IMR-90 (cell line): ENCODE measurements around the gene GNA15. TPM values are rescaled to one million over a fixed set of nuclear protein-coding genes. Genes with fewer than 3 reads are reported as not detected.

Source experiments
- ATAC-seq: fragments of 200-7000 bp; cut with Tn5 transposase; 2 replicates; pipeline ENCODE4 v1.9.1; 2020; ENCODE audit warnings: low read depth, mild to moderate bottlenecking, moderate library complexity
- BruUV-seq: library from RNA; stranded (reverse); fragments of 400-500 nt; replicated peaks from 2 replicates; lab custom pipeline; 2021; lab: Mats Ljungman, UMichigan
- CTCF ChIA-PET: fragments of 300-600 bp; formaldehyde crosslinking; extraction: SDS; loops from one replicate; lab custom pipeline; 2021; ENCODE audit warnings: antibody characterized with exemption; lab: Yijun Ruan, JAX
- POLR2A ChIA-PET: fragments of 300-600 bp; sonication (Branson Sonifier 250); formaldehyde crosslinking; loops from one replicate; lab custom pipeline; 2022; ENCODE audit warnings: antibody characterized with exemption; ENCODE audit not compliant: unreplicated experiment; lab: Charles Lee
- DNase-seq: peaks from one replicate; pipeline ENCODE4 v3.0.0; 2013
- H2AFZ ChIP-seq: replicated peaks from 2 replicates; pipeline ENCODE3; 2013; ENCODE audit warnings: low read length, mild to moderate bottlenecking; ENCODE audit not compliant: poor library complexity
- H2AK5ac ChIP-seq: 2 replicates; pipeline ENCODE4 v1.6.1; 2013; ENCODE audit warnings: low read depth, low read length, inconsistent platforms
- H2AK9ac ChIP-seq: replicated peaks from 2 replicates; pipeline ENCODE3; 2013; ENCODE audit warnings: mild to moderate bottlenecking, low read depth, low read length, moderate library complexity; ENCODE audit not compliant: poor library complexity
- H2BK120ac ChIP-seq: 2 replicates; pipeline ENCODE4 v1.6.1; 2013; ENCODE audit warnings: low read depth, low read length, inconsistent platforms
- H2BK15ac ChIP-seq: 3 replicates; pipeline ENCODE4 v1.6.1; 2013; ENCODE audit warnings: low read depth, low read length, inconsistent platforms
- H2BK20ac ChIP-seq: 2 replicates; pipeline ENCODE4 v1.6.1; 2013; ENCODE audit warnings: low read depth, mild to moderate bottlenecking, inconsistent platforms, low read length, moderate library complexity
- H2BK5ac ChIP-seq: 2 replicates; pipeline ENCODE4 v1.6.1; 2013; ENCODE audit warnings: mild to moderate bottlenecking, low read depth, low read length, inconsistent platforms; ENCODE audit not compliant: poor library complexity, severe bottlenecking
- H3K14ac ChIP-seq: replicated peaks from 2 replicates; pipeline ENCODE4 v1.6.1; 2013; ENCODE audit warnings: low read depth, low read length, inconsistent platforms
- H3K18ac ChIP-seq: 2 replicates; pipeline ENCODE4 v1.6.1; 2013; ENCODE audit warnings: low read depth, low read length, control low read depth
- H3K23ac ChIP-seq: 2 replicates; pipeline ENCODE4 v1.6.1; 2013; ENCODE audit warnings: low read depth, low read length, inconsistent platforms
- H3K27ac ChIP-seq: 2 replicates; pipeline ENCODE4 v1.5.1; 2013; ENCODE audit warnings: mild to moderate bottlenecking, control low read depth, low read length; ENCODE audit not compliant: insufficient read depth
- H3K27me3 ChIP-seq: 2 replicates; pipeline ENCODE4 v1.6.1; 2013; ENCODE audit warnings: low read length; ENCODE audit not compliant: control insufficient read depth, insufficient read depth
- H3K36me3 ChIP-seq: 2 replicates; pipeline ENCODE4 v1.6.1; 2013; ENCODE audit warnings: low read length, mixed read lengths; ENCODE audit not compliant: control insufficient read depth, insufficient read depth
- H3K4ac ChIP-seq: 2 replicates; pipeline ENCODE4 v1.6.1; 2013; ENCODE audit warnings: low read depth, low read length, inconsistent platforms
- H3K4me1 ChIP-seq: 2 replicates; pipeline ENCODE4 v1.6.1; 2013; ENCODE audit warnings: low read length, mixed read lengths; ENCODE audit not compliant: control insufficient read depth, insufficient read depth
- H3K4me2 ChIP-seq: 2 replicates; pipeline ENCODE4 v1.6.1; 2013; ENCODE audit warnings: low read depth, mild to moderate bottlenecking, control low read depth, low read length, moderate library complexity
- H3K4me3 ChIP-seq: 2 replicates; pipeline ENCODE4 v1.5.1; 2013; ENCODE audit warnings: low read depth, mild to moderate bottlenecking, control low read depth, low read length, moderate library complexity; ENCODE audit not compliant: insufficient read depth
- H3K56ac ChIP-seq: 2 replicates; pipeline ENCODE4 v1.6.1; 2013; ENCODE audit warnings: low read length, inconsistent platforms; ENCODE audit not compliant: insufficient read depth; ENCODE audit errors: extremely low read depth
- H3K79me1 ChIP-seq, 2 experiments: 2 replicates each; pipeline ENCODE4 v1.6.1; 2013; ENCODE audit warnings: low read length in 2 of 2, inconsistent platforms in 1 of 2, low read depth in 1 of 2
- H3K9ac ChIP-seq: 2 replicates; pipeline ENCODE4 v1.6.1; 2013; ENCODE audit warnings: low read depth, low read length, control low read depth
- H3K9me1 ChIP-seq: 2 replicates; pipeline ENCODE4 v1.6.1; 2013; ENCODE audit warnings: low read length, inconsistent platforms; ENCODE audit not compliant: insufficient read depth
- H3K9me3 ChIP-seq: 2 replicates; pipeline ENCODE4 v1.6.1; 2013; ENCODE audit warnings: low read length; ENCODE audit not compliant: control insufficient read depth, insufficient read depth
- H4K20me1 ChIP-seq: 2 replicates; pipeline ENCODE4 v1.6.1; 2013; ENCODE audit warnings: low read length, inconsistent platforms; ENCODE audit not compliant: insufficient read depth
- H4K5ac ChIP-seq: 2 replicates; pipeline ENCODE4 v1.6.1; 2013; ENCODE audit warnings: mild to moderate bottlenecking, low read depth, low read length, control low read depth
- H4K8ac ChIP-seq, 2 experiments: 2 replicates each; pipeline ENCODE4 v1.6.1; 2013; ENCODE audit warnings: low read depth in 2 of 2, low read length in 2 of 2, control low read depth in 1 of 2, inconsistent platforms in 1 of 2
- H4K91ac ChIP-seq: 2 replicates; pipeline ENCODE4 v1.6.1; 2013; ENCODE audit warnings: low read depth, low read length, inconsistent platforms; ENCODE audit not compliant: insufficient read depth
- BHLHE40 ChIP-seq: fragments of 150-350 bp; IDR thresholded peaks from 2 replicates; pipeline ENCODE4 v1.6.1; 2016; ENCODE audit warnings: mild to moderate bottlenecking, low read depth, low read length
- CEBPB ChIP-seq: IDR thresholded peaks from 2 replicates; pipeline ENCODE4 v1.6.1; 2012; ENCODE audit warnings: low read depth, low read length, improper control_type of control experiment
- CHD1 ChIP-seq: IDR thresholded peaks from 2 replicates; pipeline ENCODE4 v1.6.1; 2012; ENCODE audit warnings: low read depth, low read length, improper control_type of control experiment
- CTCF ChIP-seq: conservative IDR thresholded peaks from 2 replicates; pipeline ENCODE4 v1.5.1; 2012; ENCODE audit warnings: mild to moderate bottlenecking, low read depth, low read length, improper control_type of control experiment
- FOS ChIP-seq: fragments of 150-350 bp; IDR thresholded peaks from 2 replicates; pipeline ENCODE4 v1.6.1; 2016; ENCODE audit warnings: low read depth, low read length
- MAFK ChIP-seq: IDR thresholded peaks from 2 replicates; pipeline ENCODE4 v1.6.1; 2012; ENCODE audit warnings: low read depth, low read length, improper control_type of control experiment
- MAZ ChIP-seq: IDR thresholded peaks from 2 replicates; pipeline ENCODE4 v1.6.1; 2012; ENCODE audit warnings: low read depth, mild to moderate bottlenecking, low read length, improper control_type of control experiment, moderate library complexity, borderline replicate concordance
- MXI1 ChIP-seq: IDR thresholded peaks from 2 replicates; pipeline ENCODE4 v1.6.1; 2012; ENCODE audit warnings: low read depth, mild to moderate bottlenecking, low read length, moderate library complexity, borderline replicate concordance
- NFE2L2 ChIP-seq: fragments of 150-350 bp; IDR thresholded peaks from 2 replicates; pipeline ENCODE4 v1.6.1; 2016; ENCODE audit warnings: low read depth, mild to moderate bottlenecking, low read length
- POLR2A ChIP-seq: IDR thresholded peaks from 2 replicates; pipeline ENCODE4 v1.6.1; 2012; ENCODE audit warnings: mild to moderate bottlenecking, low read depth, low read length
- RAD21 ChIP-seq: IDR thresholded peaks from 2 replicates; pipeline ENCODE4 v1.6.1; 2012; ENCODE audit warnings: low read length, improper control_type of control experiment
- RCOR1 ChIP-seq: IDR thresholded peaks from 2 replicates; pipeline ENCODE4 v1.6.1; 2012; ENCODE audit warnings: mild to moderate bottlenecking, low read length, improper control_type of control experiment; ENCODE audit not compliant: insufficient replicate concordance
- RFX5 ChIP-seq: IDR thresholded peaks from 2 replicates; pipeline ENCODE4 v1.8.0; 2012; ENCODE audit warnings: low read depth, mild to moderate bottlenecking, low read length, moderate library complexity
- SMC3 ChIP-seq: fragments of 150-350 bp; IDR thresholded peaks from 2 replicates; pipeline ENCODE4 v1.6.1; 2016; ENCODE audit warnings: low read depth, mild to moderate bottlenecking, antibody characterized with exemption, low read length, moderate library complexity
- USF2 ChIP-seq: fragments of 150-350 bp; IDR thresholded peaks from 2 replicates; pipeline ENCODE4 v1.6.1; 2017; ENCODE audit warnings: mild to moderate bottlenecking, antibody characterized with exemption, low read length, low read depth
- WGBS, 2 experiments: methylation state at CpG; one replicate each; pipeline versions ENCODE4 v1.1.5 to v1.1.7; 2013; ENCODE audit warnings: missing lambda C conversion rate in 2 of 2; ENCODE audit not compliant: insufficient read length in 1 of 2; ENCODE audit errors: extremely low coverage in 2 of 2; 5-methylcytosine and 5-hydroxymethylcytosine counted together
- dilution Hi-C: fragments of 300-500 bp; cut with HindIII; formaldehyde crosslinking; loops from one replicate; pipeline ENCODE4 v1.14.3; 2018; ENCODE audit warnings: low sequenced_read_pairs; ENCODE audit not compliant: unreplicated experiment
- in situ Hi-C: fragments of 300-500 bp; cut with MboI; formaldehyde crosslinking; loops from 3 replicates; pipeline ENCODE4 v1.14.3; 2019; ENCODE audit warnings: low sequenced_read_pairs, inconsistent platforms, mixed read lengths
- intact Hi-C: fragments of 100-400 bp; cut with micrococcal nuclease; formaldehyde crosslinking; loops from 2 replicates; pipeline ENCODE4 v1.10.0; 2022
- polyA plus RNA-seq, 3 experiments: library from polyadenylated mRNA; depleted of rRNA; stranded (reverse); fragments of >200 nt; gene quantifications; 2 replicates each; pipeline ENCODE4 v1.2.3, GENCODE V29; 2012; ENCODE audit warnings: low replicate concordance in 1 of 3
- total RNA-seq: library from RNA; depleted of rRNA; stranded (reverse); fragments of >200 nt; gene quantifications from 2 replicates; pipeline ENCODE4 v1.2.3, GENCODE V29; 2012

Gene GNA15
- total and polyA plus RNA-seq, 2 of the 4 experiments (the other 2 are of a cell fraction) = 0.18 TPM; not detected in 1

DNA sequence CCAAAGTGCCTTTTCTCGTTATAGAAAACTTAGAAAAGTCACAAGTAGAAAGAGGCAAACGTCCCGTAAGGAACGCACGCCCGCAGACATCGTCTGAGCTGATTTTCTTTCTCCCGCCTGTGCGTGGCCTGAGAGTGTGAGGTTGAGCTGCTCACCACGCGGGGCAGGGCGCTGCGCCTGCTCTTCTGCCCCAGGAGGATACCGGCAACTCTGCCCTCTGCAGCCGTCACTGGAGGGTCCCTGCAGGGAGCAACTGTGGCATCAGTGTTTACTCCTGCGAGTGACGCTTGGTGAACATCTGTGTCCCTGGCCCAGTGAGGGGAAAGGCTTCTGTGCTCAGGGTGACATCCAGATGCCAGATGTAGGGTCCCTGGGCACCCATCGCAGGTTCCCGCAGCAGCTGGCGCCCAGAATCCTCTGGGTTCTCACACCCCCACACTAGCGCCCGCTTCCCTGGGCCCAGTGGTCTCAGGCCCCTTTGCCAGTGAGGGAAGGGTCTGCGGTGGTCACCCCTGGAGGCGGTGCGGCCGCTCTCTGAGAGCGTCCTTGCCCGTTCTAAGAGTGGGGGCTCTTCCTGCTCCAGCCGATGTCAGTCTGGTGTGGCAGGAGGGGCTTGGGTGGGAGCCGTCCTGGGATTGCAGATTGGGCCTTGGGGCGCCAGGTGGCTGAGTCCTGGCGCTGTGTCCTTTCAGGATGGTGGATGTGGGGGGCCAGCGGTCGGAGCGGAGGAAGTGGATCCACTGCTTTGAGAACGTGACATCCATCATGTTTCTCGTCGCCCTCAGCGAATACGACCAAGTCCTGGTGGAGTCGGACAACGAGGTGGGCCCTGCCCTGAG is 17.4 kb upstream of the GNA15 start:
- WGBS, 2 experiments = 91% methylated on average over 11 of the region's 42 CpGs; no CpG with 5 or more reads in 1 of the 2 experiments
- Histone ChIP-seq H4K5ac (no peak overlapping the region), H3K4me2 (no peak overlapping the region), H2AK9ac (peak overlapping the region; percentile 55), H3K56ac (no peak overlapping the region), H3K4me3 (no peak overlapping the region), H4K20me1 (peaks cover 8% of the 10 kb centered on the region), H3K18ac (no peak overlapping the region), H2BK5ac (no peak overlapping the region), H3K4ac (no peak overlapping the region), H2BK120ac (no peak overlapping the region), H3K4me1 (peaks cover 9% of the 10 kb centered on the region), H2BK15ac (no peak overlapping the region), H3K79me1 (peaks cover 4 to 35% of the 10 kb centered on the region in 2 experiments; a peak in 2 of 4 replicates), H4K91ac (no peak overlapping the region), H2AK5ac (no peak overlapping the region), H3K9me3 (no peaks in the 10 kb centered on the region), H3K27ac (no peak overlapping the region), H4K8ac (no peak overlapping the region), H3K9me1 (peaks cover 7% of the 10 kb centered on the region), H3K9ac (no peak overlapping the region), H3K27me3 (no peaks in the 10 kb centered on the region), H2AFZ (no peak overlapping the region), H3K14ac (no peak overlapping the region), H3K36me3 (peaks cover 35% of the 10 kb centered on the region), H2BK20ac (no peak overlapping the region), H3K23ac (no peak overlapping the region)
- ChIA-PET CTCF (no interaction called here), POLR2A (no interaction called here)
- DNase-seq (no peak), ATAC-seq (no peak)
- intact Hi-C loops = no loop called here
- BruUV-seq = no TSS peak
- in situ Hi-C loops = no loop called here
- dilution Hi-C loops = no loop called here
- TF ChIP-seq POLR2A = no peak
- no peak for TF ChIP-seq RFX5
- TF ChIP-seq CEBPB = no peak
- TF ChIP-seq RCOR1 = no peak
- no peak for TF ChIP-seq CTCF
- no peak for TF ChIP-seq RAD21
- TF ChIP-seq BHLHE40 = no peak
- TF ChIP-seq MAZ = no peak
- no peak for TF ChIP-seq FOS
- no peak for TF ChIP-seq USF2
- TF ChIP-seq MXI1 = no peak
- no peak for TF ChIP-seq NFE2L2
- no peak for TF ChIP-seq SMC3
- TF ChIP-seq MAFK = no peak
- TF ChIP-seq CHD1 = no peak
